ENCODE measurements around the gene FRMD4A.

The FRMD4A gene

GRCh38 chr10:13681960-13682359, 648.8 kb downstream of the FRMD4A start:
- DNase-seq = no peak

DNA sequence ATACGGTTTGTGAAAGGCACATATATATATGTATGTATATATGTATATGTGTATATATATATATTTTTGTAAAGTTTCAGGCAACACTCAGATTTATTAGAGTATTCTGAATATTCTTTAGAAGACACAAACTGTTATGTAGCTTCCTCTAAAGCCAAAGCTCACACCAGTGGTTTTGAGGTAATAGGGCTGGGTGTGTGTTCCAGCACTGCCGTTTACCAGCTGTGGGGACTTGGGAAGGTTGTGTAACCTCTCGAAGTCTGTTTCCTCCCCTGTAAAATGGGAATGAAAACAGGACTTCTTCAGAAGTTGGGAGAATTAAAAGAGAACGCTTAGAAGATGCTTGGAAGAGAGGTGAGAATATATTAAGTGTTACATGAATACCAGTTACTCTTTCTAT, 649.2 kb downstream of the FRMD4A start:
- DNase-seq = no peak

- DNase-seq = peak; percentile 75
These were observed 649.6 kb downstream of the FRMD4A start for GRCh38 chr10:13681095-13681494.

DNA sequence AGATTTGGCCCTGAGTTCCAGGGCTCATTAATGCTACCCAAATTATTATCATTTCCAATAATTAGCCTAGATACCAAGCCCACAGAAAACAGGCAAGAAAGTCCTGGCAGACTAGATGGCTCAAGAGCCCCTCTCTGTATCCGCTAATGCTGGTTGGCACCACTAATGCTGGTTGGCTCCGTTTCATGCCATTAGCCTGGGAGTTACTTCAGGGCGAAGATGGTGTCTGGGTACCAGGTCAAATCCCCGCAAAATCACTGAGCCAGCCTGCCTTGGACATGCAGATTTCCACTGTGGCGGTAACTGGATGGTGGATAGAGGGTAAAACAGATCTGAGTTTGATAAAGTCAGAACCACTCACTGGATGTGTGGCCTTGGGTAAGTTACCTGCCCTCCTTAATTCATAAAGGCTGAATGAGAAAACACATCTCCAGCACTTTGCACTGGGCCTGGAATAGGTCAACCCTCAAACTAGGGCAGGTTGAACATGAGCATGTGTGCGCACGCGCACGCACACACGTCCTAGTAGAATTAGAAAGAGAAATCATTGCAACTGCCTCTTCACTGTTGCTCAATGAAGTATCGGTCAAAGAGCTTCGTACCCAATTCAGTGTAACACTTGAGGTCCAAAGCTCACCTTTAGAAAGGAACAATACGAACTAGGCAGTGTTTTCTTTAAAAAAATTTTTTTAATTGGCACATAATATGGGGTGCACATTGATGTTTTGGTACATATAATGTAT, 652.5 kb downstream of the FRMD4A start:
- DNase-seq = no peak

- DNase-seq = no peak
These were observed 655.8 kb downstream of the FRMD4A start for GRCh38 chr10:13674645-13675588.

DNA sequence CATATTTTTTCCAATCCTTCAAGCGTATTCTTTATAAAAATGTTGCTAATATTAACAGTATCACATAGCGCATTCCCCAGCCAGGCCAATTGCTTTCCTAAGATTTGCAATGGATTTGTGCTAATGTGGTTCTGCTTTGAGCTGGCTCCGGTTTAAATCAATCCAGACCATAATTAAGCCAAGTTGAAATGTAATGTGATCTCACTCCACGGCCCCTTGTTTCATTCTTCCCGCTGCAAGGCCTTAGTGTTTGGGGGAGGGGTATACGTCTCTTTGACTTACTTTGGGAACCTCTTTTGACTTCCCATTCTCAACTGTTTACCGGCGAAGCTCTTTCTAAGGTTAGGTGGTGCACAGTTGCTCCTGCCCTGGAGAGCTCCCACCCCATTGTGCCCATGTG, 657.6 kb downstream of the FRMD4A start:
- peak; percentile 7 for DNase-seq

DNA sequence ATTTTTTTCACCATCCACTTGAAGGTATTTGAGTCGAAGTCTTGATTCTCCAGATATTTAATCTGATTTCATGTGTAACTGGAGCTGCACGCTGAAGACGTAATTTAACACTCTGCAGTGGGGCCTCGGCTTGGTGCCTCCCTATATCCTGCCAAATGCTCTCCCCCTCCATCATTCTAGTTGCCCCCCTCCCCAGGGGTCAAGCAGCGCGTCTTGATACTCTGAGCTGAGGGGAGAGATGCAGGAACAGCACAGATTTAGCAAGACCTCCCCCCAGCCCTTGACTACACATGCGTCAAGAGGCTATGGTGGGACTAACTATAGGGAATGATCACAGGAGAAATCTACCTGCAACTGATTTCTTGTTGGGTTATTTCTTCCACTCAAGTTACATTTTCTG, 658.2 kb downstream of the FRMD4A start:
- peak; percentile 17 for DNase-seq

DNA sequence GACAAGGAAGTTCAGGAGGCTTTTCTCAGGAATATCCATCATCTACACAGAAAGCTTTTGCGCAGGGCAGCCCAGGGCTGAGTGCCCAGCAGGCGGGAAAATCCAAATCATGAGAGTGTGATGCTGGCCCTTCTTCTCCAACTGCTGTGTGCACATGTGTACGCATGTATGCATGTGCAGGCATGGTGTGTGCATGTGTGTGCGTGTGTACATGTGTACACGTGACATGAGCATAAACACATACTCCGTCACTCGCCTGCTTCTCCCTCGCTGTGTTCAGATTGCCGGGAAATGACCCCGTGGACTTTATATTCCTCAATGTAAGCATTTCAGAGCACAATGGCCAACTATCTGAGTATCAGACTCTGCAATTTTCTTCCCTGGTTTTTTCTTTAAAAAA, 658.8 kb downstream of the FRMD4A start:
- no peak for DNase-seq

- DNase-seq = no peak
These were observed 660.4 kb downstream of the FRMD4A start for GRCh38 chr10:13670311-13670710.

GRCh38 chr10:13669901-13670300, 660.8 kb downstream of the FRMD4A start:
- DNase-seq = no peak

DNA sequence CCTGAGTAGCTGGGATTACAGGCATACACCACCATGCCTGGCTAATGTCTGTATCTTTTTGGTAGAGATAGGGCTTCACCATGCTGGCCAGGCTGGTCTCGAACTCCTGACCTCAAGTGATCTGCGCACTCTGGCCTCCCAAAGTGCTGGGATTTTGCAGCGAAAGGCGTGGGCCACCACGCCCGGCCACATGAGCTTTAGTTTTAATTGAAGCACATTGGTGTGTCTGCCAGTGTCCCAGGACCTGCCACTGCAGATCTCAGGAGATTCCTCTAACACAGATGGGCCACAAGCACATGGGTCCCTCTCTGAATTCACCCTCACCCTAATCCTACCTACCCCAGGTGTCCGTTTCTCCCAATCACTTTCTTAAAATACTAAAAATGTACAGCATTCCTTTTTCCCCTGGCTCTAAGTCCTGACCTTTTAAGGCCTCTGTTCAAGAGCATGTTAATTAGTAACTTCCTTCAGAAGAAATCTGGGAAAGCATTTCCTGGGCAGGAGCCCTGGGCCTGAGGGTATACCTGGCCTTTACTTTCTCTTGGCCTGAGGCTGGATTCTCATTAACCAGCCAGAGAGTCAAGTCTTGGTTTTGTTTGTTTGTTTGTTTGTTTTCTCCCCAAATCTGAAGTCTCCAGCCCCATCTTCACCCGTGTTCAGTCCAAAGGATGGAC, 661.4 kb downstream of the FRMD4A start:
- DNase-seq = no peak

- DNase-seq = no peak
These were observed 662.6 kb downstream of the FRMD4A start for GRCh38 chr10:13668126-13668525.

- DNase-seq = no peak
These were observed 665.0 kb downstream of the FRMD4A start for GRCh38 chr10:13665516-13666262.

DNA sequence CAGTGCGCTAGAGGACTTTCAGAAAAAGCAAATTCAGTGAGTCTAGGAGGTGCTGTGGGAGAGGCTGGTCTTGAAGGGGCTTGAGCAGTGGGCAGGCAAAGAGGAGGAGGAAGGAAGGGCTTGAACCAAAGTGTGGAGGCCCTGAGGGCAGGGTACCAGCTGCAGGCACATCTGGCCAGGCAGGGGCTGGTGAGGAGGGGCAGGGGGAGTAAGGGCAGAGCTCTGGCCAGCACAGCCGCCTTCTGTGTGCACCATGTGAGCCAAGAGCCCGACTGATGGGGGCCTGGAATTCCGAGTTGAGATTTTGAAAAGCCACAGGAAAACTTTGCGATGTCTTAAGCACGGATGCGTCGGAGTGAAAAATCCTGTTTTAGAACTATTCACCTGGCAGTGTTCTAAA, 669.5 kb downstream of the FRMD4A start:
- DNase-seq = no peak

- DNase-seq = no peak
These were observed 670.2 kb downstream of the FRMD4A start for GRCh38 chr10:13660551-13660920.

GRCh38 chr10:13659887-13660550, 670.7 kb downstream of the FRMD4A start:
- peak; percentile 1 for DNase-seq

GRCh38 chr10:13658871-13659685, 671.6 kb downstream of the FRMD4A start:
- DNase-seq = no peak

- DNase-seq = no peak
These were observed 672.5 kb downstream of the FRMD4A start for GRCh38 chr10:13658264-13658663.

GRCh38 chr10:13657101-13657680, 673.5 kb downstream of the FRMD4A start:
- DNase-seq = no peak

GRCh38 chr10:13656337-13657100, 674.2 kb downstream of the FRMD4A start:
- no peak for DNase-seq

All from NCI-H1092 treated with DMSO at 0.1 percent for 48 hours (cell line).